K562 (cell line): ENCODE data around the gene ZDHHC1. TPM values are rescaled to one million over a fixed set of nuclear protein-coding genes. Genes with fewer than 3 reads are reported as not detected.
A peak's percentile ranks its signal among the peaks of the same experiment; 100 is the strongest.

Experiments
- ATAC-seq: fragments of 200-7000 bp; cut with Tn5 transposase; 3 replicates; pipeline ENCODE4 v1.9.1; 2020; ENCODE audit warnings: moderate library complexity
- BruUV-seq: library from RNA; stranded (reverse); fragments of 400-500 nt; replicated peaks from 2 replicates; lab custom pipeline; 2021; lab: Mats Ljungman, UMichigan
- CTCF ChIA-PET: fragments of 300-600 bp; formaldehyde crosslinking; extraction: SDS; loops from one replicate; lab custom pipeline; 2021; ENCODE audit warnings: low intra/inter-chr PET ratio; lab: Yijun Ruan, JAX
- POLR2A ChIA-PET: fragments of 300-600, 350-650 bp; sonication (Branson Sonifier 250); formaldehyde crosslinking; extraction: SDS; loops from one replicate; lab custom pipeline; 2021; ENCODE audit warnings: antibody characterized with exemption, inconsistent platforms; lab: Yijun Ruan, JAX
- DNase-seq, 4 experiments: peaks; one replicate each; pipeline versions ENCODE4 v3.0.0 to v3.0.0-alpha.2; 2011 to 2018; ENCODE audit warnings: low spot score in 3 of 4, mixed read lengths in 3 of 4; ENCODE audit errors: extremely low read depth in 1 of 4
- FAIRE-seq: peaks from 2 replicates; lab custom pipeline; 2011; peaks lifted over from hg19 to GRCh38; lab: Jason Lieb, UNC
- H2AFZ ChIP-seq: 2 replicates; pipeline ENCODE4 v1.6.0; 2011; ENCODE audit warnings: low read depth, low read length, control low read depth, inconsistent platforms
- H3K27ac ChIP-seq: fragments of 200-600 bp; 3 replicates; pipeline ENCODE4 v1.8.0; 2011; ENCODE audit warnings: low read depth, mild to moderate bottlenecking, control low read depth, inconsistent platforms, low read length, moderate library complexity, mixed read lengths; ENCODE audit errors: extremely low read depth
- H3K27me3 ChIP-seq, 2 experiments: fragments of 300-600 bp in 1 of 2; 2 replicates in 1 of 2; 3 replicates in 1 of 2; pipeline versions ENCODE4 v1.6.0 to v1.8.0; 2011; ENCODE audit warnings: inconsistent platforms in 2 of 2, low read length in 2 of 2, mild to moderate bottlenecking in 1 of 2, mixed read lengths in 1 of 2, moderate library complexity in 1 of 2; ENCODE audit not compliant: control insufficient read depth in 2 of 2, insufficient read depth in 2 of 2
- H3K36me3 ChIP-seq: fragments of 300-600 bp; 3 replicates; pipeline ENCODE4 v1.8.0; 2011; ENCODE audit warnings: mild to moderate bottlenecking, low read length, inconsistent platforms; ENCODE audit not compliant: control insufficient read depth, insufficient read depth
- H3K4me1 ChIP-seq, 2 experiments: fragments of 200-600 bp in 1 of 2; replicated peaks in 1 of 2; 2 replicates in 1 of 2; 3 replicates in 1 of 2; pipeline versions ENCODE4 v1.5.1 to v1.8.0; 2011; ENCODE audit warnings: inconsistent platforms in 2 of 2, low read length in 2 of 2, mild to moderate bottlenecking in 1 of 2, mixed read lengths in 1 of 2, moderate library complexity in 1 of 2; ENCODE audit not compliant: control insufficient read depth in 2 of 2, insufficient read depth in 2 of 2
- H3K4me2 ChIP-seq: 2 replicates; pipeline ENCODE4 v1.6.1; 2011; ENCODE audit warnings: low read length, control low read depth, inconsistent platforms, mixed read lengths; ENCODE audit not compliant: insufficient read depth
- H3K4me3 ChIP-seq: fragments of 200-600 bp; sonication (generic), shearing (Covaris generic); 2 replicates; pipeline ENCODE4 v1.5.1; 2016; ENCODE audit warnings: control low read depth, inconsistent platforms
- H3K79me2 ChIP-seq: fragments of 200-600 bp; 3 replicates; pipeline ENCODE4 v1.8.0; 2011; ENCODE audit warnings: low read length, inconsistent platforms; ENCODE audit not compliant: control insufficient read depth, insufficient read depth
- H3K9ac ChIP-seq, 2 experiments: 2 replicates each; pipeline versions ENCODE4 v1.6.0 to v1.6.1; 2011; ENCODE audit warnings: low read depth in 2 of 2, low read length in 2 of 2, control low read depth in 1 of 2, inconsistent platforms in 1 of 2, mild to moderate bottlenecking in 1 of 2, mixed read lengths in 1 of 2; ENCODE audit not compliant: insufficient read depth in 1 of 2
- H3K9me1 ChIP-seq: one replicate; pipeline ENCODE4 v1.6.0; 2011; ENCODE audit warnings: inconsistent platforms, mild to moderate bottlenecking, low read length, moderate library complexity; ENCODE audit not compliant: control insufficient read depth, insufficient read depth
- H3K9me3 ChIP-seq: replicated peaks from 2 replicates; pipeline ENCODE4 v1.5.1; 2011; ENCODE audit warnings: low read depth, low read length, inconsistent platforms; ENCODE audit not compliant: control insufficient read depth, insufficient read depth
- H4K20me1 ChIP-seq: replicated peaks from 2 replicates; pipeline ENCODE4 v1.6.1; 2011; ENCODE audit warnings: low read length, inconsistent platforms, mixed read lengths; ENCODE audit not compliant: control insufficient read depth, insufficient read depth
- ELF4 ChIP-seq: fragments of 450-650 bp; formaldehyde crosslinking; IDR thresholded peaks from 2 replicates; pipeline ENCODE4 v1.4.0; 2022; ENCODE audit warnings: missing genetic modification characterization
- ESRRB ChIP-seq: fragments of 250-450 bp; sonication (Bioruptor Pico); IDR thresholded peaks from 2 replicates; pipeline ENCODE4 v1.5.0; 2020; ENCODE audit warnings: mild to moderate bottlenecking, moderate library complexity, borderline replicate concordance
- FOXK1 ChIP-seq: sonication (generic); formaldehyde crosslinking; IDR thresholded peaks from 2 replicates; pipeline ENCODE4 v1.8.0; 2022; ENCODE audit warnings: missing genetic modification reagents, mild to moderate bottlenecking, borderline replicate concordance
- HMGN3 ChIP-seq: IDR thresholded peaks from 2 replicates; pipeline ENCODE4 v1.6.1; 2011; ENCODE audit warnings: borderline replicate concordance, low read depth, mild to moderate bottlenecking, mixed read lengths, low read length; ENCODE audit not compliant: insufficient read length; ENCODE audit errors: extremely low read depth
- JUND ChIP-seq, 2 experiments: IDR thresholded peaks; 2 replicates in 1 of 2; 3 replicates in 1 of 2; pipeline ENCODE4 v1.6.1; 2011; ENCODE audit warnings: borderline replicate concordance in 2 of 2, low read depth in 2 of 2, low read length in 2 of 2, improper control_type of control experiment in 1 of 2, missing biosample characterization in 1 of 2, missing genetic modification characterization in 1 of 2, missing genetic modification reagents in 1 of 2
- NCOA6 ChIP-seq: fragments of 450-650 bp; IDR thresholded peaks from 2 replicates; pipeline ENCODE4 v1.6.1; 2017; ENCODE audit warnings: mild to moderate bottlenecking
- SETDB1 ChIP-seq: IDR thresholded peaks from one replicate; pipeline ENCODE4 v1.6.1; 2012; ENCODE audit warnings: low read length, control low read depth, inconsistent platforms
- U2AF2 ChIP-seq: fragments of 200-400 bp; formaldehyde crosslinking; optimal IDR thresholded peaks from 2 replicates; pipeline ENCODE3; 2017; ENCODE audit warnings: low read depth, mild to moderate bottlenecking, low read length
- WGBS: fragments of 100-300 bp; shearing (Covaris generic); methylation state at CpG from one replicate; pipeline ENCODE4 v1.1.6; 2016; ENCODE audit warnings: low coverage, mixed read lengths; ENCODE audit not compliant: insufficient coverage; ENCODE audit errors: missing lambda C conversion rate; 5-methylcytosine and 5-hydroxymethylcytosine counted together
- in situ Hi-C: fragments of 300-500 bp; cut with MboI; formaldehyde crosslinking; loops from 4 replicates; pipeline ENCODE4 v1.15.0; 2018; ENCODE audit warnings: inconsistent platforms, mixed read lengths
- intact Hi-C: fragments of 100-400 bp; cut with micrococcal nuclease; formaldehyde crosslinking; loops from 2 replicates; pipeline ENCODE4 v1.14.2; 2022
- polyA plus RNA-seq, 8 experiments: library from polyadenylated mRNA; depleted of rRNA in 4 of 8; stranded (reverse) in 5 of 8; unstranded in 3 of 8; fragments of >200 nt; fragmentation: Nextera tagmentation in 2 of 8; fragmentation: Illumina TruSeq in 1 of 8; extraction: Ambion mirVana in 2 of 8; extraction: Trizol in 1 of 8; gene quantifications; 2 replicates each; pipeline versions ENCODE4 v1.2.1 to v1.2.3, GENCODE V29; 2011 to 2014; ENCODE audit warnings: inconsistent platforms in 1 of 8, missing spikeins in 1 of 8
- total RNA-seq, 7 experiments: library from RNA; depleted of rRNA in 6 of 7; stranded (reverse); fragments of >200 nt in 6 of 7; fragmentation: Illumina TruSeq in 2 of 7; extraction: Trizol in 2 of 7; gene quantifications; 2 replicates each; pipeline versions ENCODE4 v1.2.1 to v1.2.3, GENCODE V29; 2011 to 2021; ENCODE audit warnings: low replicate concordance in 1 of 7
- TF ChIP-seq, protein P1 (sequence below): fragments of 450-650 bp; IDR thresholded peaks from 2 replicates; pipeline ENCODE4 v1.6.1; 2017; ENCODE audit warnings: antibody characterized with exemption, mild to moderate bottlenecking

ZDHHC1 gene
- total and polyA plus RNA-seq, 9 of the 15 experiments (the other 6 are each of a cell fraction or from before 2014, with no cell fraction given), result 0.06 to 0.77 (median 0.25) TPM; not detected in 4

DNA sequence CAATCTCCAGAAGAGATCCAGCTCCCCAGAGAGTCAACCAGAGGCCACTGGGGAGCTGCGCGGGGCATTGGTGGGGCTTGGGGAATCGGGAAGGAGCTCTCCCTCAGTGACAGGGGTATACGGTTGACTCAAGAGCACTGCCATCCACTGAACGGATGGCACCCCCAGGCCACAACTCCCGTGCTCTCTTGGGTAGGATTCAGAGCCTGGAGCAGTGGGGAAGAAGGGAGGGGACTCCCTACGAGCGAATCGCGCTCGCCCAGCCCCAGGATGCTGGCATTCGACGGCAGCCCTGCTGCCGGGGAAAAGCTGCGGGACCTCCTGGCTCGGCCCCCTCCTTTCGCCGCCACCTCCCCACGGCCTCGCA, 22.5 kb downstream of the ZDHHC1 start:
- 40% methylated on average over 15 of the region's 20 CpGs for WGBS
- CTCF ChIA-PET, result interaction anchor here (0.9 kb wide), 1 partner anchor 21 kb away, joined by 5 read pairs; no protein-coding TSS in a partner anchor
- no peaks in the 10 kb centered on the region for H3K9me3 ChIP-seq
- TF ChIP-seq ELF4 (CRISPR knock-in tag) (no peak), NCOA6 (peak; percentile 63; the same call in 1 of the 2 replicates)
- in situ Hi-C loops (no loop called here), intact Hi-C loops (loop anchor here (10.0 kb wide), 1 partner anchor 49 kb away; no protein-coding TSS in a partner anchor)
- no peak for DNase-seq
- H2AFZ ChIP-seq, result peak overlapping the region; percentile 84
- POLR2A ChIA-PET, result interaction anchor here (0.7 to 1.5 kb wide), 2 partner anchors 12 to 70 kb away, joined by 3 read pairs; no protein-coding TSS in a partner anchor
- H3K27me3 ChIP-seq, result peaks cover 2 to 39% of the 10 kb centered on the region in 2 experiments; a peak in 3 of 5 replicates
- H3K4me2 ChIP-seq, result peak overlapping the region; percentile 19
- H3K9me1 ChIP-seq, result no peaks in the 10 kb centered on the region
- H4K20me1 ChIP-seq, result no peaks in the 10 kb centered on the region
- H3K27ac ChIP-seq, result no peak overlapping the region
- FAIRE-seq, result no peak
- peaks cover 19 to 83% of the 10 kb centered on the region in 2 experiments for H3K4me1 ChIP-seq
- no TSS peak for BruUV-seq
- H3K36me3 ChIP-seq, result no peaks in the 10 kb centered on the region
- H3K9ac ChIP-seq, result peak overlapping the region in 1 of 2 experiments; percentile 82; a peak in 2 of 4 replicates
- ATAC-seq, result no peak
- no peaks in the 10 kb centered on the region for H3K79me2 ChIP-seq
- H3K4me3 ChIP-seq, result no peak overlapping the region

DNA sequence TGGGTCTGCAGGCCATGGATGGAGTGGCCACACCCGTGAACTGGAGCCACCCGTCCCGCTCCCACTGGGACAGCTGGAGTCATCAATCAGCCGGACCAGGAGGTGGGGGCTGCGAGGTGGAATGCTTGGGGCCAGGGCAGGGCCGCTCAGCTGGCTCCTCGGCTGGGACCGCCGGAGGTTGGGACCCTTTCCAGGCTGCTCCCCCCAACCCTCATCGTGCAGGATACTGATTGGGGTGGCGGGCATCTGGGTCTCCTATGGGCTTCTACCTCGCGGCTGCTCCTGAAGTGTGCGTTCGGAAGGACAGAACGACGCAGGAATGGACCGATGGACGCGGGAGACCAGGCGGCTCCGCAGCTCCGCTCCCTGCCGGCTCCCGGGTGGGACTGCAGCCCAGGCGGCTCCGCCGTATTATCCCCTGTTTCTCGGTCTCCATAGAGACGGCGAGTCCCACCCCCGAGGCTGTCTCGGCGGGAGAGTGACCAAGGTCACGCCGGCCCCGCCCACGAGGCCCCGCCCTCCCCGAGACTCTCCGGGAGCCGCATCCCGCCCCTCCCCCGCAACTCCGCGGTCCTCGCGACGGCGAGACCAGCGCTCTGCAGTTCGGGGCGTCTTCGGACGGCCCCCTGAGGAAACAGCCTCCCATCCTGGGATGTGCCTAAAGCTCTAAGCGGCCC, 23.0 kb downstream of the ZDHHC1 start, which contains the start of gene TPPP3:
TSS of gene TPPP3 (minus strand) at position 388 of the 677 bp plus-strand sequence. CDS start 2,387 bp downstream, outside the sequence.
- POLR2A ChIA-PET, result interaction anchor here (0.7 to 1.5 kb wide), 4 partner anchors 11 to 371 kb away, joined by 3 read pairs; no protein-coding TSS in a partner anchor
- intact Hi-C loops, result loop anchor here (10.0 kb wide), 1 partner anchor 48 kb away; no protein-coding TSS in a partner anchor
- peak; percentile 94 for ATAC-seq
- FAIRE-seq, result peak; percentile 92
- no peaks in the 10 kb centered on the region for H3K36me3 ChIP-seq
- peak; percentile 94 to 97 (median 96) for DNase-seq
- H4K20me1 ChIP-seq, result no peaks in the 10 kb centered on the region
- no peaks in the 10 kb centered on the region for H3K9me1 ChIP-seq
- no peaks in the 10 kb centered on the region for H3K9me3 ChIP-seq
- in situ Hi-C loops, result no loop called here
- peaks cover 19 to 78% of the 10 kb centered on the region in 2 experiments for H3K4me1 ChIP-seq
- CTCF ChIA-PET, result interaction anchor here (0.9 kb wide), 1 partner anchor 21 kb away, joined by 5 read pairs; no protein-coding TSS in a partner anchor
- peak within 1 kb of the TSS; percentile 72 for H3K4me2 ChIP-seq
- H3K79me2 ChIP-seq, result no peaks in the 10 kb centered on the region
- H3K4me3 ChIP-seq, result no peak within 1 kb of the TSS
- H2AFZ ChIP-seq, result peak within 1 kb of the TSS; percentile 84
- peak within 1 kb of the TSS in 1 of 2 experiments; percentile 86; a peak in 2 of 4 replicates for H3K9ac ChIP-seq
- no TSS peak for BruUV-seq
- peaks cover 5 to 43% of the 10 kb centered on the region in 2 experiments; a peak in 4 of 5 replicates for H3K27me3 ChIP-seq
- 4% methylated on average over 30 of the region's 56 CpGs for WGBS
- H3K27ac ChIP-seq, result no peak within 1 kb of the TSS
- TF ChIP-seq SETDB1, result no peak
- TF ChIP-seq U2AF2, result no peak
- TF ChIP-seq JUND (IDR thresholded peaks at IDR 0.05; ENCODE audit: borderline replicate concordance, low read depth, low read length), result no peak
- TF ChIP-seq JUND (tag; IDR thresholded peaks at IDR 0.05; ENCODE audit: borderline replicate concordance, low read depth, low read length), result no peak
- TF ChIP-seq, protein P1, sequence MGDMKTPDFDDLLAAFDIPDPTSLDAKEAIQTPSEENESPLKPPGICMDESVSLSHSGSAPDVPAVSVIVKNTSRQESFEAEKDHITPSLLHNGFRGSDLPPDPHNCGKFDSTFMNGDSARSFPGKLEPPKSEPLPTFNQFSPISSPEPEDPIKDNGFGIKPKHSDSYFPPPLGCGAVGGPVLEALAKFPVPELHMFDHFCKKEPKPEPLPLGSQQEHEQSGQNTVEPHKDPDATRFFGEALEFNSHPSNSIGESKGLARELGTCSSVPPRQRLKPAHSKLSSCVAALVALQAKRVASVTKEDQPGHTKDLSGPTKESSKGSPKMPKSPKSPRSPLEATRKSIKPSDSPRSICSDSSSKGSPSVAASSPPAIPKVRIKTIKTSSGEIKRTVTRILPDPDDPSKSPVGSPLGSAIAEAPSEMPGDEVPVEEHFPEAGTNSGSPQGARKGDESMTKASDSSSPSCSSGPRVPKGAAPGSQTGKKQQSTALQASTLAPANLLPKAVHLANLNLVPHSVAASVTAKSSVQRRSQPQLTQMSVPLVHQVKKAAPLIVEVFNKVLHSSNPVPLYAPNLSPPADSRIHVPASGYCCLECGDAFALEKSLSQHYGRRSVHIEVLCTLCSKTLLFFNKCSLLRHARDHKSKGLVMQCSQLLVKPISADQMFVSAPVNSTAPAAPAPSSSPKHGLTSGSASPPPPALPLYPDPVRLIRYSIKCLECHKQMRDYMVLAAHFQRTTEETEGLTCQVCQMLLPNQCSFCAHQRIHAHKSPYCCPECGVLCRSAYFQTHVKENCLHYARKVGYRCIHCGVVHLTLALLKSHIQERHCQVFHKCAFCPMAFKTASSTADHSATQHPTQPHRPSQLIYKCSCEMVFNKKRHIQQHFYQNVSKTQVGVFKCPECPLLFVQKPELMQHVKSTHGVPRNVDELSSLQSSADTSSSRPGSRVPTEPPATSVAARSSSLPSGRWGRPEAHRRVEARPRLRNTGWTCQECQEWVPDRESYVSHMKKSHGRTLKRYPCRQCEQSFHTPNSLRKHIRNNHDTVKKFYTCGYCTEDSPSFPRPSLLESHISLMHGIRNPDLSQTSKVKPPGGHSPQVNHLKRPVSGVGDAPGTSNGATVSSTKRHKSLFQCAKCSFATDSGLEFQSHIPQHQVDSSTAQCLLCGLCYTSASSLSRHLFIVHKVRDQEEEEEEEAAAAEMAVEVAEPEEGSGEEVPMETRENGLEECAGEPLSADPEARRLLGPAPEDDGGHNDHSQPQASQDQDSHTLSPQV, result no peak
- TF ChIP-seq HMGN3, result peak; percentile 31
- TF ChIP-seq FOXK1, result 0 out of 2 replicates have a peak, but pooled peaks have one; percentile 11
- TF ChIP-seq ESRRB (CRISPR knock-in tag), result no peak
